HEK293T (cell line): Measurements from ENCODE around the gene AADAC.
"Not testable (repeated sequence)": the region's sequence is repeated elsewhere in the genome, so short reads cannot be mapped to it uniquely, and the experiment has no call there.

Experiments used
- CTCF ChIA-PET: fragments of 350-600 bp; formaldehyde crosslinking; extraction: SDS; loops from one replicate; lab custom pipeline; 2021; ENCODE audit warnings: antibody characterized with exemption, inconsistent platforms; lab: Yijun Ruan, JAX
- POLR2A ChIA-PET: fragments of 350-600 bp; formaldehyde crosslinking; extraction: SDS; loops from one replicate; lab custom pipeline; 2020; ENCODE audit warnings: antibody characterized with exemption, inconsistent platforms; lab: Yijun Ruan, JAX
- DNase-seq: peaks from one replicate; pipeline ENCODE4 v3.0.0; 2012; ENCODE audit warnings: mixed read lengths; ENCODE audit errors: extremely low spot score
- ARNT ChIP-seq: fragments of 450-650 bp; IDR thresholded peaks from 2 replicates; pipeline ENCODE4 v1.6.1; 2017; ENCODE audit warnings: mild to moderate bottlenecking
- BHLHE40 ChIP-seq: fragments of 450-650 bp; IDR thresholded peaks from 2 replicates; pipeline ENCODE4 v1.6.1; 2016; ENCODE audit warnings: mild to moderate bottlenecking, moderate library complexity, borderline replicate concordance
- CTBP1 ChIP-seq: fragments of 450-650 bp; IDR thresholded peaks from 2 replicates; pipeline ENCODE4 v1.6.1; 2016; ENCODE audit warnings: borderline replicate concordance
- ELF4 ChIP-seq: fragments of 450-650 bp; IDR thresholded peaks from 2 replicates; pipeline ENCODE4 v1.6.1; 2017; ENCODE audit warnings: antibody characterized with exemption
- FOXA1 ChIP-seq: fragments of 450-650 bp; IDR thresholded peaks from 2 replicates; pipeline ENCODE4 v1.6.1; 2016; ENCODE audit warnings: mild to moderate bottlenecking
- FOXK2 ChIP-seq: fragments of 450-650 bp; IDR thresholded peaks from 2 replicates; pipeline ENCODE4 v1.6.1; 2016; ENCODE audit warnings: mild to moderate bottlenecking
- FOXM1 ChIP-seq: fragments of 450-650 bp; IDR thresholded peaks from 2 replicates; pipeline ENCODE4 v1.6.1; 2017; ENCODE audit warnings: mild to moderate bottlenecking, borderline replicate concordance
- HDGF ChIP-seq: fragments of 450-650 bp; IDR thresholded peaks from 2 replicates; pipeline ENCODE4 v1.6.1; 2017; ENCODE audit warnings: antibody characterized with exemption, borderline replicate concordance
- L3MBTL2 ChIP-seq: fragments of 450-650 bp; conservative IDR thresholded peaks from 2 replicates; pipeline ENCODE4 v1.6.1; 2016; ENCODE audit warnings: mild to moderate bottlenecking
- LEF1 ChIP-seq: fragments of 450-650 bp; IDR thresholded peaks from 2 replicates; pipeline ENCODE4 v1.6.1; 2017; ENCODE audit warnings: mild to moderate bottlenecking, borderline replicate concordance
- NFRKB ChIP-seq: fragments of 450-650 bp; IDR thresholded peaks from 2 replicates; pipeline ENCODE4 v1.6.1; 2016; ENCODE audit warnings: mild to moderate bottlenecking, moderate library complexity
- SP1 ChIP-seq: fragments of 450-650 bp; IDR thresholded peaks from 2 replicates; pipeline ENCODE4 v1.6.1; 2017
- SUZ12 ChIP-seq: fragments of 450-650 bp; IDR thresholded peaks from 2 replicates; pipeline ENCODE4 v1.6.1; 2016; ENCODE audit warnings: mild to moderate bottlenecking
- TARDBP ChIP-seq: fragments of 450-650 bp; IDR thresholded peaks from 2 replicates; pipeline ENCODE4 v1.6.1; 2016
- ZNF384 ChIP-seq: fragments of 450-650 bp; IDR thresholded peaks from 2 replicates; pipeline ENCODE4 v1.6.1; 2016
- TF ChIP-seq, protein P1 (sequence below): fragments of 450-650 bp; IDR thresholded peaks from 2 replicates; pipeline ENCODE4 v1.6.1; 2016

Gene AADAC, protein sequence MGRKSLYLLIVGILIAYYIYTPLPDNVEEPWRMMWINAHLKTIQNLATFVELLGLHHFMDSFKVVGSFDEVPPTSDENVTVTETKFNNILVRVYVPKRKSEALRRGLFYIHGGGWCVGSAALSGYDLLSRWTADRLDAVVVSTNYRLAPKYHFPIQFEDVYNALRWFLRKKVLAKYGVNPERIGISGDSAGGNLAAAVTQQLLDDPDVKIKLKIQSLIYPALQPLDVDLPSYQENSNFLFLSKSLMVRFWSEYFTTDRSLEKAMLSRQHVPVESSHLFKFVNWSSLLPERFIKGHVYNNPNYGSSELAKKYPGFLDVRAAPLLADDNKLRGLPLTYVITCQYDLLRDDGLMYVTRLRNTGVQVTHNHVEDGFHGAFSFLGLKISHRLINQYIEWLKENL

DNA sequence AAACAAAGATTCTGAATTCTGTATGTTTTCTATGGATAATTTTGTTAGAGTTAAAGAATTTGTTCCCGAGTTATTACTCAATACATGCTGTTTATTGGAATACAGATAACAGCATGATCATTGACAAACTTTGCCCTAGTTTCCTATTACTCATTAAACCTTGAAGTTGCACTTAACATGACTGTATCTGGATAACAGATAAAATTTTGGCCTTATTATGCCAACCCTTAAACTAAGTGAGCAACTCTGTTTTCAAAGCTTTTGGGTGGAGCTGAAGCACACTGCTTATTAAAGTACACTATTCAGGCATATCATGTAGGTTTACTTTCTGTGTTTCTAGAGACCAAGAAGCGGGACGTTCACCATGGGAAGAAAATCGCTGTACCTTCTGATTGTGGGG lies at the start of gene AADAC:
TSS of gene AADAC (plus strand) at position 318 of the 400 bp plus-strand sequence. CDS start at position 365, 47 bp downstream.
- ChIA-PET CTCF (no interaction called here), POLR2A (no interaction called here)
- no peak for DNase-seq
- TF ChIP-seq ELF4: no peak
- TF ChIP-seq SUZ12: no peak
- TF ChIP-seq NFRKB: no peak
- no peak for TF ChIP-seq ARNT
- no peak for TF ChIP-seq FOXK2
- no peak for TF ChIP-seq TARDBP
- no peak for TF ChIP-seq HDGF
- no peak for TF ChIP-seq LEF1
- TF ChIP-seq BHLHE40: no peak
- no peak for TF ChIP-seq SP1
- TF ChIP-seq CTBP1: no peak
- TF ChIP-seq, protein P1, sequence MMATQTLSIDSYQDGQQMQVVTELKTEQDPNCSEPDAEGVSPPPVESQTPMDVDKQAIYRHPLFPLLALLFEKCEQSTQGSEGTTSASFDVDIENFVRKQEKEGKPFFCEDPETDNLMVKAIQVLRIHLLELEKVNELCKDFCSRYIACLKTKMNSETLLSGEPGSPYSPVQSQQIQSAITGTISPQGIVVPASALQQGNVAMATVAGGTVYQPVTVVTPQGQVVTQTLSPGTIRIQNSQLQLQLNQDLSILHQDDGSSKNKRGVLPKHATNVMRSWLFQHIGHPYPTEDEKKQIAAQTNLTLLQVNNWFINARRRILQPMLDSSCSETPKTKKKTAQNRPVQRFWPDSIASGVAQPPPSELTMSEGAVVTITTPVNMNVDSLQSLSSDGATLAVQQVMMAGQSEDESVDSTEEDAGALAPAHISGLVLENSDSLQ: no peak
- TF ChIP-seq L3MBTL2: no peak
- no peak for TF ChIP-seq ZNF384
- TF ChIP-seq FOXM1: no peak
- TF ChIP-seq FOXA1: no peak

DNA sequence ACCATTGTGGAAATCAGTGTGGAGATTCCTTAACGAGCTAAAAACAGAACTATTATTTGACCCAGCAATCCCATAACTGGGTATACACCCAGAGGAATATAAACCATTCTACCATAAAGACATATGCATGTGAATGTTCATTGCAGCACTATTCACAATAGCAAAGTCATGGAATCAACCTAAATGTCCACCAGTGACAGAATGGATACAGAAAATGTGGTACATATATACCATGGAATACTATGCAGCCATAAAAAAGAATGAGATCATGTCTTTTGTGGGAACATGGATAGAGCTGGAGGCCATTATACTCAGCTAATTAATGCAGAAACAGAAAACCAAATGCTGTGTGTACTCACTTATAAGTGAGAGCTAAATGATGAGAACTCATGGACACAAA lies 49.2 kb upstream of the AADAC start:
- POLR2A ChIA-PET, DNase-seq, CTCF ChIA-PET: not testable (repeated sequence)

DNA sequence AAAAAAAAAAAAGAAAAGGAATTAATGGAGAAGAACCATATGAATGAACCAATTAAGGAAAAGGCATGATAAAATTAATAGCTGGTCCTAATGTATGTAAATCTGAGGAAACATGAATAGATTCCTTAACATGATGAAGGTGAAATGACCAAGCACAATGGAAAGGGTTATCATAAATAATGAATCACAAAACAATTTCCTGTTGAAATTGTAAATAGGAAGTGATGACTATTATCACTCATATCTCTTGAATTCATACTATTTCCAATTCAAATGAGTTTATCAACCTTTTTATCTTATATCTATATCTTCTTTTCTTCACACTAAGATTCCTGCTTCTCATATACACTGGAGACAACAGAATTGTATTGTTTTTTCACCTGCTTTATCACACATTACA lies 48.2 kb upstream of the AADAC start:
- CTCF ChIA-PET: no interaction called here
- POLR2A ChIA-PET: no interaction called here
- no peak for DNase-seq
- TF ChIP-seq ELF4 (no peak), L3MBTL2 (no peak), FOXM1 (no peak), BHLHE40 (no peak), FOXK2 (no peak), ARNT (no peak), SUZ12 (no peak), FOXA1 (no peak), HDGF (no peak), SP1 (no peak), ZNF384 (no peak), LEF1 (no peak), CTBP1 (no peak)
- TF ChIP-seq, protein P1: no peak

DNA sequence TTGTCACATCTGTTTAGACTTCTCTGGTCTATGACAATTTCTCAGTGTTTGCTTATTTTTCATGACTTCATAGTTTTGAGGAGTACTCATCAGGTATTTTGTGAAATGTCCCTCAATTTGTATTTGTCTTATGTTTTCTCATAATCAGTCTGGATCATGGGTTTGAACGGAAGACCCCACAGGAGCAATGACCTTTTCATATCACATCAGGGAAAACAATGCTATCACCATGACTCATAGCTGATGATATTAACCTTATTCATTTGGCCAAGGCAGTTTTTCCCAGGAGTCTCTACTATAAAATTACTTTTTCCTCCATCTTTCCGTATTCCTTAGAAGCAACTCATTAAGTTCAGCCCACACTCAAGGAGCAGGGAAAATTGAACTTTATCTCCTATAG lies 47.5 kb upstream of the AADAC start:
- ChIA-PET POLR2A (no interaction called here), CTCF (no interaction called here)
- TF ChIP-seq HDGF (no peak), CTBP1 (no peak), NFRKB (no peak), ZNF384 (no peak)
- no peak for DNase-seq

DNA sequence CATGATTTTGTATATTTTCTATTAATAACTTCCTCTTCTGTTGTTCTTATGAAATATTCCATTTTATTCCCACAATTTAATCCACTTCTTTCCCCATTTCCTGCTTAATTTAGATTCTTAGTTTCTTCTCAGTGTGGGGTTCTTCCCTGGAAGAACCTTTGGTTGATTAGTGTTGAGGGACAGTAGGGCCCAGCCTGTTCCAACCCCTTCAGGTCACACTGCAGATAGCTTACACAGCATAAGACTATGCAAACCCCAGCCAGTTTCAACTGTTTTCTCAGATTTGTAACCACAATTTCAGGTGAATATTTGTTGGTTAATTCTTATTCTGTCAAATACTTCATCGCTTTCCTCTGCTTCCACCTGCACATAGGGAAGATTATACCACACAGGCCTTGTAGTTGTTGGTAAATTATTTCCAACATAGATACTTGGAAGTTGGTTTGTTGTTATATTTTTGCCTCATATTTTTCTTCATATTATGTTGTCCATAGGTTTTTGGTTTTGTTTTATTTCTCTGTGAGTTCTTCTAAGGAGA lies 45.5 kb upstream of the AADAC start:
- no peak for DNase-seq
- ChIA-PET POLR2A (no interaction called here), CTCF (no interaction called here)
- TF ChIP-seq HDGF: no peak

DNA sequence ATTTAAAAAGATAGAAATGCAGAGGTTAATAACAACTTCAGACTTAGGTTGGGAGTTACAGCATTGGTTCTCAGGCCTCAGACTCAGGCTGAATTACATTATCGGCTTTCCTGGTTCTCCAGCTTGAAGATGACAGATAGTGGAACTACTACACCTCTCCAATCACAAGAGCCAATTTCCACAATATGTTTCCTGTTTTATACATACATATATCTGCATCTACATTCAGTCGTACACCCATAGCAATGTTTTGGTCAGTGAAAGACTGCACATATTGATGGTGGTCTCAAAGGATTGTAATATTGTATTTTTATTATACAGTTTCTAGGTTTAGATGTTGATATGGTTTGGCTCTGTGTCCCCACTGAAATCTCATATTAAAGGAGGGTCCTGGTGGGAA lies 44.7 kb upstream of the AADAC start:
- TF ChIP-seq FOXM1 (no peak), ZNF384 (no peak), ELF4 (no peak), ARNT (no peak), CTBP1 (no peak), SUZ12 (no peak), FOXA1 (no peak), HDGF (no peak), BHLHE40 (no peak), NFRKB (no peak), L3MBTL2 (no peak), FOXK2 (no peak), LEF1 (no peak), TARDBP (no peak), SP1 (no peak)
- TF ChIP-seq, protein P1: no peak
- CTCF ChIA-PET: no interaction called here
- POLR2A ChIA-PET: no interaction called here
- DNase-seq: no peak
